HG03342 (cell line): ENCODE results near the gene SLC30A3.

Experiments used
- ATAC-seq: cut with Tn5 transposase; IDR thresholded peaks from one replicate; pipeline ENCODE4 v1.9.1; 2021; ENCODE audit warnings: mild to moderate bottlenecking, moderate library complexity; ENCODE audit not compliant: unreplicated experiment

Gene SLC30A3

GRCh38 chr2:27208486-27209050 lies 54.3 kb downstream of the SLC30A3 start:
- no peak for ATAC-seq

- ATAC-seq = no peak
Measured at GRCh38 chr2:27206346-27206745, 56.5 kb downstream of the SLC30A3 start.

GRCh38 chr2:27205206-27205605 lies 57.6 kb downstream of the SLC30A3 start:
- no peak for ATAC-seq

- no peak for ATAC-seq
Measured at GRCh38 chr2:27204566-27204965, 58.3 kb downstream of the SLC30A3 start.

GRCh38 chr2:27203741-27204140 lies 59.1 kb downstream of the SLC30A3 start:
- ATAC-seq = no peak
